ENCODE data around the gene SPOP.

GRCh38 chr17:49633762-49634484, 44.0 kb downstream of the SPOP start:
- TF ChIP-seq CTCF (conservative IDR thresholded peaks at IDR 0.05; ENCODE audit: low read depth, low read length) (no peak), EZH2 (IDR thresholded peaks at IDR 0.05; ENCODE audit: borderline replicate concordance, low read depth, low read length, poor library complexity, severe bottlenecking) (no peak)

All from A673 (cell line).